ENCODE results near the gene OR6J1. TPM values are rescaled to one million over a fixed set of nuclear protein-coding genes. Genes with fewer than 3 reads are reported as not detected.

OR6J1 gene
- total and polyA plus RNA-seq, 2 of the 13 experiments (the other 11 are each of a cell fraction or from before 2014, with no cell fraction given): not detected

GRCh38 chr14:22630066-22630465 lies 14.1 kb downstream of the OR6J1 start:
- Histone ChIP-seq H3K4me3 (replicated peaks in 1 of 3; ENCODE audit: insufficient read depth in 1 of 3, low read depth in 2 of 3, low read length in 3 of 3) (no peak overlapping the region), H3K9ac (ENCODE audit: insufficient read depth, low read depth, low read length) (no peak overlapping the region), H3K27me3 (ENCODE audit: control insufficient read depth in 1 of 2, insufficient read depth in 2 of 2, low read length in 2 of 2) (peaks cover 0 to 8% of the 10 kb centered on the region in 2 experiments; a peak in 2 of 5 replicates), H2AFZ (ENCODE audit: low read length) (no peak overlapping the region), H3K36me3 (replicated peaks in 1 of 2; ENCODE audit: control insufficient read depth in 1 of 2, insufficient read depth in 2 of 2, low read length in 2 of 2) (no peaks in the 10 kb centered on the region), H3K79me2 (ENCODE audit: insufficient read depth, low read length) (no peaks in the 10 kb centered on the region), H3K27ac (ENCODE audit: extremely low read length, insufficient read depth, low read length) (no peak overlapping the region), H3K9me3 (ENCODE audit: low read length) (no peaks in the 10 kb centered on the region), H4K20me1 (ENCODE audit: insufficient read depth, low read length) (no peaks in the 10 kb centered on the region), H3K4me1 (ENCODE audit: insufficient read depth, low read length) (peaks cover 9% of the 10 kb centered on the region), H3K4me2 (ENCODE audit: low read depth, low read length) (no peak overlapping the region)
- WGBS (ENCODE audit: low lambda C conversion rate): 86% methylated on average over 3 of the region's 3 CpGs
- FAIRE-seq (no peak), DNase-seq (ENCODE audit: low spot score) (no peak), ATAC-seq (peak; percentile 76)
- intact Hi-C loops (cut with micrococcal nuclease; ENCODE audit: unreplicated experiment): no loop called here
- no TSS peak for BruUV-seq (replicated peaks)
- in situ Hi-C loops (cut with HindIII; ENCODE audit: extremely low pct_ligation_motif_present, low pct_unique_long_range_greater_than_20kb): no loop called here
- CTCF ChIA-PET (ENCODE audit: low intra/inter-chr PET ratio, low total read pairs): no interaction called here
- TF ChIP-seq ZNF737 (CRISPR knock-in tag; IDR thresholded peaks at IDR 0.05; ENCODE audit: borderline replicate concordance) (0 out of 2 replicates have a peak, but pooled peaks have one; percentile 18), NCOA2 (CRISPR knock-in tag; IDR thresholded peaks at IDR 0.05) (no peak)
- POLR2A ChIA-PET: no interaction called here

- in situ Hi-C loops (cut with HindIII; ENCODE audit: extremely low pct_ligation_motif_present, low pct_unique_long_range_greater_than_20kb) (no loop called here), intact Hi-C loops (cut with micrococcal nuclease; ENCODE audit: unreplicated experiment) (no loop called here)
- Histone ChIP-seq H3K4me3 (replicated peaks in 1 of 3; ENCODE audit: insufficient read depth in 1 of 3, low read depth in 2 of 3, low read length in 3 of 3) (no peak overlapping the region), H2AFZ (ENCODE audit: low read length) (no peak overlapping the region), H3K4me1 (ENCODE audit: insufficient read depth, low read length) (peaks cover 9% of the 10 kb centered on the region), H3K9me3 (ENCODE audit: low read length) (no peaks in the 10 kb centered on the region), H4K20me1 (ENCODE audit: insufficient read depth, low read length) (no peaks in the 10 kb centered on the region), H3K9ac (ENCODE audit: insufficient read depth, low read depth, low read length) (no peak overlapping the region), H3K4me2 (ENCODE audit: low read depth, low read length) (no peak overlapping the region), H3K27me3 (ENCODE audit: control insufficient read depth in 1 of 2, insufficient read depth in 2 of 2, low read length in 2 of 2) (peaks cover 0 to 8% of the 10 kb centered on the region in 2 experiments; a peak in 2 of 5 replicates), H3K36me3 (replicated peaks in 1 of 2; ENCODE audit: control insufficient read depth in 1 of 2, insufficient read depth in 2 of 2, low read length in 2 of 2) (no peaks in the 10 kb centered on the region), H3K27ac (ENCODE audit: extremely low read length, insufficient read depth, low read length) (no peak overlapping the region), H3K79me2 (ENCODE audit: insufficient read depth, low read length) (no peaks in the 10 kb centered on the region)
- ChIA-PET POLR2A (no interaction called here), CTCF (ENCODE audit: low intra/inter-chr PET ratio, low total read pairs) (no interaction called here)
- FAIRE-seq (no peak), ATAC-seq (peak; percentile 24), DNase-seq (ENCODE audit: low spot score) (no peak)
- BruUV-seq (replicated peaks): no TSS peak
- 43% methylated on average over 5 of the region's 5 CpGs for WGBS (ENCODE audit: low lambda C conversion rate)
- no peak for TF ChIP-seq HHEX (CRISPR knock-in tag; IDR thresholded peaks at IDR 0.05)
- no peak for TF ChIP-seq MATR3 (CRISPR knock-in tag; IDR thresholded peaks at IDR 0.05)
- no peak for TF ChIP-seq SETDB1 (CRISPR knock-in tag; IDR thresholded peaks at IDR 0.05; ENCODE audit: borderline replicate concordance)
- no peak for TF ChIP-seq NFRKB (IDR thresholded peaks at IDR 0.05)
- no peak for TF ChIP-seq ZBTB7A (CRISPR knock-in tag; IDR thresholded peaks at IDR 0.05)
- TF ChIP-seq GABPA (IDR thresholded peaks at IDR 0.05; ENCODE audit: low read depth, low read length): no peak
- TF ChIP-seq GABPA (CRISPR knock-in tag; IDR thresholded peaks at IDR 0.05; ENCODE audit: low read depth): no peak
- TF ChIP-seq SMYD3 (CRISPR knock-in tag; IDR thresholded peaks at IDR 0.05): no peak
- TF ChIP-seq RARA (CRISPR knock-in tag; IDR thresholded peaks at IDR 0.05): no peak
- TF ChIP-seq ISX (CRISPR knock-in tag; conservative IDR thresholded peaks at IDR 0.05): no peak
- TF ChIP-seq PAF1 (CRISPR knock-in tag; IDR thresholded peaks at IDR 0.05): no peak
- no peak for TF ChIP-seq ISL2 (CRISPR knock-in tag; IDR thresholded peaks at IDR 0.05)
- TF ChIP-seq LCORL (IDR thresholded peaks at IDR 0.05): no peak
- TF ChIP-seq LCORL (CRISPR knock-in tag; IDR thresholded peaks at IDR 0.05): no peak
- TF ChIP-seq ZNF121 (CRISPR knock-in tag; IDR thresholded peaks at IDR 0.05): no peak
- TF ChIP-seq ZNF143 (CRISPR knock-in tag; IDR thresholded peaks at IDR 0.05): peak; percentile 44; the same call in 1 of the 2 replicates
- no peak for TF ChIP-seq AFF4 (CRISPR knock-in tag; IDR thresholded peaks at IDR 0.05)
- TF ChIP-seq SSRP1 (CRISPR knock-in tag; IDR thresholded peaks at IDR 0.05): no peak
- TF ChIP-seq ZMYM2 (CRISPR knock-in tag; IDR thresholded peaks at IDR 0.05): no peak
- TF ChIP-seq ZNF335 (CRISPR knock-in tag; IDR thresholded peaks at IDR 0.05): no peak
Observed at GRCh38 chr14:22629361-22629760, 14.8 kb downstream of the OR6J1 start.
